ENCODE results near the gene KLHL3. TPM values are rescaled to one million over a fixed set of nuclear protein-coding genes. Genes with fewer than 3 reads are reported as not detected.
A peak's percentile ranks its signal among the peaks of the same experiment; 100 is the strongest.

Gene KLHL3
- total RNA-seq, 1 donor from 2014 or later = 6.7 TPM

GRCh38 chr5:137616046-137616445, 119.8 kb downstream of the KLHL3 start:
- no peaks in the 10 kb centered on the region for H3K27me3 ChIP-seq (ENCODE audit: low read depth)
- no peaks in the 10 kb centered on the region for H3K9me3 ChIP-seq
- H3K4me3 ChIP-seq = no peak overlapping the region
- no peak for ATAC-seq
- TF ChIP-seq, protein P1, sequence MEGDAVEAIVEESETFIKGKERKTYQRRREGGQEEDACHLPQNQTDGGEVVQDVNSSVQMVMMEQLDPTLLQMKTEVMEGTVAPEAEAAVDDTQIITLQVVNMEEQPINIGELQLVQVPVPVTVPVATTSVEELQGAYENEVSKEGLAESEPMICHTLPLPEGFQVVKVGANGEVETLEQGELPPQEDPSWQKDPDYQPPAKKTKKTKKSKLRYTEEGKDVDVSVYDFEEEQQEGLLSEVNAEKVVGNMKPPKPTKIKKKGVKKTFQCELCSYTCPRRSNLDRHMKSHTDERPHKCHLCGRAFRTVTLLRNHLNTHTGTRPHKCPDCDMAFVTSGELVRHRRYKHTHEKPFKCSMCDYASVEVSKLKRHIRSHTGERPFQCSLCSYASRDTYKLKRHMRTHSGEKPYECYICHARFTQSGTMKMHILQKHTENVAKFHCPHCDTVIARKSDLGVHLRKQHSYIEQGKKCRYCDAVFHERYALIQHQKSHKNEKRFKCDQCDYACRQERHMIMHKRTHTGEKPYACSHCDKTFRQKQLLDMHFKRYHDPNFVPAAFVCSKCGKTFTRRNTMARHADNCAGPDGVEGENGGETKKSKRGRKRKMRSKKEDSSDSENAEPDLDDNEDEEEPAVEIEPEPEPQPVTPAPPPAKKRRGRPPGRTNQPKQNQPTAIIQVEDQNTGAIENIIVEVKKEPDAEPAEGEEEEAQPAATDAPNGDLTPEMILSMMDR (IDR thresholded peaks at IDR 0.05) = no peak
- no peak overlapping the region for H3K27ac ChIP-seq
- peaks cover 13% of the 10 kb centered on the region for H3K4me1 ChIP-seq
- DNase-seq = no peak
- intact Hi-C loops (cut with DNase I) = no loop called here
- H3K36me3 ChIP-seq = no peaks in the 10 kb centered on the region

DNA sequence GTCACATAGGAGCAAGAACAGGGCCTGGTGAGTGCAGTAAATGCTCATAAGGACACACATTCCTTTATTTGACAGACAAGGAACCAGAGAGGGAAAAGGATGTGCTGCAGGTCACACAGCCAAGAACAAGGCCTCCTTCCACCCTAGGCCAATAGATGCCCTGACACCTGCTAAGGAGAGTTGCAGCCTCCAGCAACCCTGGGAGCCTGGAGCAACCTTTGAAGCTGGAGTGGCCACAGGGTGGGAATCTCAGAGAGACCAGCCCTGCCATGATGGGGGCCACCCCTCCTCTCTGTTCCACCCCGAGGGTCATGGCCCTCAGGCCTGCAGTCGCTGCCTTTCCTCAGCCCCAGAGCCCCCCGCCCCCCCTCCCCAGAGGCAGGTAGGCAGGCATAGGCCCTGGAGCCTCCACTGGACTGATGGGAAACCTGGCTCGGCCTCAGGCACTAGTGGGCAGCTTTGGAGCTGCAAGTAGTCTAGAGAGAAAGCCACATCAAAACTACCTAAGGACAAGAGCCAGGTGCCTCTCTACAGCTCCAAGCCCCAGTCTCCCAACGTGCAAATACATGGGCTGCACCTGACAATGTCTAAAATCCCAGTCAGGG, 120.6 kb downstream of the KLHL3 start:
- intact Hi-C loops (cut with DNase I) = no loop called here
- no peaks in the 10 kb centered on the region for H3K9me3 ChIP-seq
- ATAC-seq = no peak
- TF ChIP-seq, protein P1 (IDR thresholded peaks at IDR 0.05) = no peak
- no peak for DNase-seq
- no peaks in the 10 kb centered on the region for H3K27me3 ChIP-seq (ENCODE audit: low read depth)
- H3K27ac ChIP-seq = no peak overlapping the region
- peaks cover 13% of the 10 kb centered on the region for H3K4me1 ChIP-seq
- no peaks in the 10 kb centered on the region for H3K36me3 ChIP-seq
- no peak overlapping the region for H3K4me3 ChIP-seq

DNA sequence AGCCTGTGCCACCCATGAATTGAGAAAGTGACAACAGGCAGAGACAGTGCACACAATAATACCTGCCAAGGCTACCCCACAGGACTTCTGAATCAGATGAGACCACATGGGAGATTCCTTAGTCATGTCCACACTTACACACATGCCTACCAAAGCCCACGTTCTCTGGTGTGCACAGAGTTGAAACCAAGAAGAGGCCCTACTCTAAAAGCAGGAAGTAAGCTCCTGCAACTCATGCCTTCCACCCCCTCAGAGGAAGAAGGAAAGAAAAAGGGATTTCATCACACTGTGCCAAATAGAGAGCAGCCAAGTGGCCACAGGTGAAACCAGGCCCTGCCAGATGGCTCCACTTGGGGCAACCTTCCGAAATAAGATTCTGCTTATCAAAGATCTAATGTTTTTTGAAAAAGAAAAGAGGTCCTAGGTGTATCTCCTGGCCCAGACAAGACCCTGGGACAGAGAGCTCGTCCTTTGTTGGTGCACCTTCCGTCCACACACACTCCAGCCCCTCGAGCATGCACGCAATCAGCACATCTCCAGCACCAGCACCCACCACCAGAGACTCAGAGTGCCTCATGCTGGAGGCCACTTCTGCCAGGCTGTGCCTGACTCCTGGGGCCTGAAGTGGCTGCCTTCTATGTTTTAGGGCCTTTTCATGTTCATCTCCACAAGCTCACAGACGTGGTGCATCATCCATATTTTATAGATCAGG, 122.2 kb downstream of the KLHL3 start:
- Histone ChIP-seq H3K4me1 (peaks cover 4% of the 10 kb centered on the region), H3K27me3 (ENCODE audit: low read depth) (no peaks in the 10 kb centered on the region), H3K9me3 (no peaks in the 10 kb centered on the region), H3K4me3 (no peak overlapping the region), H3K27ac (no peak overlapping the region), H3K36me3 (no peaks in the 10 kb centered on the region)
- TF ChIP-seq, protein P1 (IDR thresholded peaks at IDR 0.05) = no peak
- peak; percentile 77 to 89 for ATAC-seq
- intact Hi-C loops (cut with DNase I) = no loop called here
- no peak for DNase-seq

DNA sequence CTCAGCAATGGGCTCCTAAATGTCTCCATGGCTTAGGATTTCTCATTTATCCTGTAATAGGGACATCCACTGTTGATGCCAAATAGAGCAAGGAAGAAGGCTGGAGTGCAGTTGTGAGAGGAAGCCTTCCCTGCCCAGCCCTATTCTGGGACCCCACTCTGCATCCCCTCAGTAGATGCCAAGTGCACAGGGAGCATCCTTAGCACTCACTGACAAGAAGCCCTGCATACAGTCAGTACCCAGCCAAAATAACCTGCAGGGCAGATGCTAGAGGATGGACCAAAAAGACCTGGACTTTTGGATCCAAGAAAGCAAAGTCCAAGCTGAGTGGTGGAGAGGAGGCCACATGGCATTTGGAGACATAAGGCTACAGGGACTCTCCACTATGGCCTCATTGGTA, 123.3 kb downstream of the KLHL3 start:
- H3K4me3 ChIP-seq = no peak overlapping the region
- no peak for ATAC-seq
- intact Hi-C loops (cut with DNase I) = no loop called here

DNA sequence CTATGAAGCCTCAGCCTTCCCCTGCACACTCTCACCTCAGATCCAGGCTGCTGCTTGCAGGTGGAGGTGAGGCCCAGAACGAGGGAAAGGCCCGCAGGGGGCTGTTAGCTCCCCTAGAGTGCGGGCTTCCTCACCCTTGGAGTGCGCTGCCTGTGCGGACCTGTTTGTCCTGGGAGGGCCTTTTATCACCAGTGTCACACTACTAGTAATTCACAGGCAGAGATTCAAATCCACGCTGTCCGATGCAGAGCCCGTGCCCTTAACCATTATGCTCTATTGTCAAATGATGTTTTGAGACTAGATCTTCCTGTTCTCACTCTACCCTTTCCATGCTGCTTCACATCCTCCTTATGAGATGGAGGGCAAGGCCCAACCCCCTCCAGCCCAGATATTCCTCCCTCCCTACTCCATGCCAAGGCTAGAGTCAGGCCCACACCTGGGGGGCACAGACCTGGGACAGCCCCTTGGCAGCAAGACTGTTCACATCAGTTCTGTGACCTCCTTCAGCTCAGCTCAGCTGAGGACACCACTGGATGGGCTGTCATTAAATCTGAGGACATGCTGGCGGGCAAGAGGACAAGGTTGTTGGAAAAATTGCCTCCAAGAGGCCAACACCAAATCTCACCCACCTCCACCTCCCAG, 124.0 kb downstream of the KLHL3 start:
- Histone ChIP-seq H3K9me3 (no peaks in the 10 kb centered on the region), H3K36me3 (no peaks in the 10 kb centered on the region), H3K27ac (no peak overlapping the region), H3K4me3 (no peak overlapping the region), H3K27me3 (ENCODE audit: low read depth) (peaks cover 7% of the 10 kb centered on the region), H3K4me1 (peaks cover 4% of the 10 kb centered on the region)
- no peak for DNase-seq
- intact Hi-C loops (cut with DNase I) = no loop called here
- TF ChIP-seq, protein P1 (IDR thresholded peaks at IDR 0.05) = no peak
- no peak for ATAC-seq

More for the DNA sequence above, 123.3 kb downstream of the KLHL3 start:
- no peaks in the 10 kb centered on the region for H3K9me3 ChIP-seq
- peaks cover 4% of the 10 kb centered on the region for H3K4me1 ChIP-seq
- no peaks in the 10 kb centered on the region for H3K36me3 ChIP-seq
- DNase-seq = no peak
- no peak overlapping the region for H3K27ac ChIP-seq
- TF ChIP-seq, protein P1 (IDR thresholded peaks at IDR 0.05) = no peak
- peaks cover 7% of the 10 kb centered on the region for H3K27me3 ChIP-seq (ENCODE audit: low read depth)
